K562 (cell line): ENCODE measurements around the gene PCP2. TPM values are rescaled to one million over a fixed set of nuclear protein-coding genes. Genes with fewer than 3 reads are reported as not detected.

Source experiments
- BCL6 ChIP-seq: fragments of 250-450 bp; sonication (Bioruptor Pico); IDR thresholded peaks from 2 replicates; pipeline ENCODE4 v1.4.0; 2020
- DDX20 ChIP-seq: fragments of 450-650 bp; IDR thresholded peaks from 2 replicates; pipeline ENCODE4 v1.6.1; 2016; ENCODE audit warnings: missing genetic modification characterization, low read depth, mild to moderate bottlenecking, missing compliant biosample characterization, moderate library complexity
- GABPA ChIP-seq: fragments of 200-800 bp; sonication (Bioruptor generic); conservative IDR thresholded peaks from 2 replicates; pipeline ENCODE4 v1.6.1; 2016; ENCODE audit warnings: low read depth, missing genetic modification characterization, missing compliant biosample characterization
- HDAC8 ChIP-seq: fragments of 450-650 bp; IDR thresholded peaks from 2 replicates; pipeline ENCODE4 v1.6.1; 2016; ENCODE audit warnings: mild to moderate bottlenecking, missing genetic modification characterization, moderate library complexity, missing compliant biosample characterization
- ILK ChIP-seq: fragments of 450-650 bp; IDR thresholded peaks from 2 replicates; pipeline ENCODE4 v1.6.1; 2016; ENCODE audit warnings: missing genetic modification characterization, low read depth, mild to moderate bottlenecking, missing compliant biosample characterization, moderate library complexity, borderline replicate concordance
- KLF10 ChIP-seq: fragments of 250-450 bp; sonication (Bioruptor Pico); IDR thresholded peaks from 2 replicates; pipeline ENCODE4 v1.6.1; 2021; ENCODE audit warnings: matching md5 sums
- MCM3 ChIP-seq: fragments of 450-650 bp; IDR thresholded peaks from 2 replicates; pipeline ENCODE4 v1.6.1; 2016
- MCM7 ChIP-seq, 2 experiments: fragments of 450-650 bp; IDR thresholded peaks; 2 replicates each; pipeline ENCODE4 v1.6.1; 2016 to 2018
- NR3C1 ChIP-seq: sonication (generic); formaldehyde crosslinking; IDR thresholded peaks from 2 replicates; pipeline ENCODE4 v1.8.1; 2022; ENCODE audit warnings: missing genetic modification reagents
- XRCC4 ChIP-seq: IDR thresholded peaks from one replicate; pipeline ENCODE4 v1.6.1; 2011; ENCODE audit not compliant: insufficient read depth, insufficient read length; ENCODE audit errors: extremely low read depth
- ZBTB1 ChIP-seq: sonication (generic); formaldehyde crosslinking; IDR thresholded peaks from 2 replicates; pipeline ENCODE4 v1.8.1; 2023; ENCODE audit warnings: missing genetic modification reagents, low read depth, mild to moderate bottlenecking, borderline replicate concordance
- ZNF133 ChIP-seq: fragments of 250-450 bp; sonication (Bioruptor Pico); IDR thresholded peaks from 2 replicates; pipeline ENCODE4 v1.4.0; 2020; ENCODE audit warnings: mild to moderate bottlenecking
- ZNF274 ChIP-seq: IDR thresholded peaks from 2 replicates; pipeline ENCODE4 v1.6.1; 2011; ENCODE audit warnings: low read depth, mild to moderate bottlenecking, low read length, moderate library complexity, borderline replicate concordance
- ZNF444 ChIP-seq: fragments of 250-450 bp; sonication (Bioruptor Pico); IDR thresholded peaks from 2 replicates; pipeline ENCODE4 v1.4.0; 2020; ENCODE audit warnings: mild to moderate bottlenecking, moderate library complexity
- polyA plus RNA-seq, 8 experiments: library from polyadenylated mRNA; depleted of rRNA in 4 of 8; stranded (reverse) in 5 of 8; unstranded in 3 of 8; fragments of >200 nt; fragmentation: Nextera tagmentation in 2 of 8; fragmentation: Illumina TruSeq in 1 of 8; extraction: Ambion mirVana in 2 of 8; extraction: Trizol in 1 of 8; gene quantifications; 2 replicates each; pipeline versions ENCODE4 v1.2.1 to v1.2.3, GENCODE V29; 2011 to 2014; ENCODE audit warnings: inconsistent platforms in 1 of 8, missing spikeins in 1 of 8
- total RNA-seq, 7 experiments: library from RNA; depleted of rRNA in 6 of 7; stranded (reverse); fragments of >200 nt in 6 of 7; fragmentation: Illumina TruSeq in 2 of 7; extraction: Trizol in 2 of 7; gene quantifications; 2 replicates each; pipeline versions ENCODE4 v1.2.1 to v1.2.3, GENCODE V29; 2011 to 2021; ENCODE audit warnings: low replicate concordance in 1 of 7
- TF ChIP-seq, protein P1 (sequence below): fragments of 450-650 bp; IDR thresholded peaks from 2 replicates; pipeline ENCODE4 v1.6.1; 2016; ENCODE audit warnings: missing biosample characterization, missing genetic modification characterization
- TF ChIP-seq, protein P2 (sequence below): fragments of 450-650 bp; IDR thresholded peaks from 2 replicates; pipeline ENCODE4 v1.6.1; 2016; ENCODE audit warnings: low read depth, mild to moderate bottlenecking, moderate library complexity
- TF ChIP-seq, protein P3 (sequence below): fragments of 250-450 bp; sonication (Bioruptor Pico); IDR thresholded peaks from 2 replicates; pipeline ENCODE4 v1.8.0; 2021; ENCODE audit warnings: moderate library complexity, mild to moderate bottlenecking, inconsistent platforms
- TF ChIP-seq, protein P4 (sequence below): fragments of 450-650 bp; formaldehyde crosslinking; IDR thresholded peaks from 2 replicates; pipeline ENCODE4 v1.4.0; 2020; ENCODE audit warnings: mild to moderate bottlenecking

PCP2 gene
- total and polyA plus RNA-seq, 9 of the 15 experiments (the other 6 are each of a cell fraction or from before 2014, with no cell fraction given): 0.17 to 1.3 (median 0.49) TPM; not detected in 3

DNA sequence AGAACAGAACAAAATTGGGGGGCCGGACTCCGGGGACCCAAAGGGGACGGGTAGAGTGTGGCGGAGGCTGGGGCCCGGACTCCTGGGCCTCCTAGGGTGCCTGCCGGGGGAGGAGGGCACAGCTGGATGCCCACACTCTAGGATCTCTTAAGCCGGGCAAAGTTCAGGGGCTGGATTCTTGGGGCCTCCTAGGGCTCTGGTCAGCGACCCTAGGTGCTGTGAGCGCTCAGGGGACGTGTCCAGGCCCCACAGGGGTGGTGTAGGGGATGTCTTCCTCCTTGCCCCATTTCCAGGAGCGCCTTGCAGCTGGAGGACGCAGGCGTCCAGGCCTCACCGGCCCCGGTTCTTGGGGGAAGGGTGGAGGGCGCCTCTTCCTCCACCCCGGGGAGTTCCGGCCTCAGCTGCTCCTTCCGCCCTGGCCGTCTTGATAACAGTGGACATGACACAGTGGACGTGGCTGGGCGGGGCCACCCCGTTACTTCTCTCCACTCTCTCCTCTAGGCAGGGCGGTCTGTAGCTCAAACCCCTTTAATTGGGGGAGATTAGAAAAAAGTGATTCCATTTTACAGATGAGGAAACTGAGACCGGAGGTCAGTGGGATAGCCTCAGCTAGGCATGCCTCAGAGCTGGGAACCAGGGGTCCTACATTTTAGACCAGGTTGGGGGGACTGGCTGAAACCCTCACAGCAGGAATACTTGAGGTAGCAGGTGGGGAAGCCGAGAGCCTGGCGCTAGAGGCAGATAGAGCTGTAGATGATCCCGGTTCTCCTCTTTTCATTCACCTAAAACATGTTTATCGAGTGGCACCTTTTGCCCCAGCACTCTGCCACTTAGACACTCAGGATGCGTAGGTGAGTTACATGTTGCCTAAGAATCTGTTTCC, 4.1 kb upstream of the PCP2 start (continued):
- TF ChIP-seq DDX20: no peak
- TF ChIP-seq GABPA (tag): peak; percentile 90
- TF ChIP-seq HDAC8 (tag): no peak
- TF ChIP-seq ZNF133 (CRISPR knock-in tag): no peak
- TF ChIP-seq NR3C1 (CRISPR knock-in tag): no peak
- TF ChIP-seq ZBTB1 (CRISPR knock-in tag): no peak
- no peak for TF ChIP-seq XRCC4
- TF ChIP-seq MCM7 (IDR thresholded peaks at IDR 0.05): no peak
- TF ChIP-seq, protein P1, sequence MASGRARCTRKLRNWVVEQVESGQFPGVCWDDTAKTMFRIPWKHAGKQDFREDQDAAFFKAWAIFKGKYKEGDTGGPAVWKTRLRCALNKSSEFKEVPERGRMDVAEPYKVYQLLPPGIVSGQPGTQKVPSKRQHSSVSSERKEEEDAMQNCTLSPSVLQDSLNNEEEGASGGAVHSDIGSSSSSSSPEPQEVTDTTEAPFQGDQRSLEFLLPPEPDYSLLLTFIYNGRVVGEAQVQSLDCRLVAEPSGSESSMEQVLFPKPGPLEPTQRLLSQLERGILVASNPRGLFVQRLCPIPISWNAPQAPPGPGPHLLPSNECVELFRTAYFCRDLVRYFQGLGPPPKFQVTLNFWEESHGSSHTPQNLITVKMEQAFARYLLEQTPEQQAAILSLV (tag): no peak
- TF ChIP-seq ZNF444 (CRISPR knock-in tag): no peak
- TF ChIP-seq MCM3: no peak
- TF ChIP-seq, protein P2, sequence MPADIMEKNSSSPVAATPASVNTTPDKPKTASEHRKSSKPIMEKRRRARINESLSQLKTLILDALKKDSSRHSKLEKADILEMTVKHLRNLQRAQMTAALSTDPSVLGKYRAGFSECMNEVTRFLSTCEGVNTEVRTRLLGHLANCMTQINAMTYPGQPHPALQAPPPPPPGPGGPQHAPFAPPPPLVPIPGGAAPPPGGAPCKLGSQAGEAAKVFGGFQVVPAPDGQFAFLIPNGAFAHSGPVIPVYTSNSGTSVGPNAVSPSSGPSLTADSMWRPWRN: 0 out of 2 replicates have a peak, but pooled peaks have one; percentile 17
- TF ChIP-seq ILK (tag): no peak
- TF ChIP-seq, protein P3, sequence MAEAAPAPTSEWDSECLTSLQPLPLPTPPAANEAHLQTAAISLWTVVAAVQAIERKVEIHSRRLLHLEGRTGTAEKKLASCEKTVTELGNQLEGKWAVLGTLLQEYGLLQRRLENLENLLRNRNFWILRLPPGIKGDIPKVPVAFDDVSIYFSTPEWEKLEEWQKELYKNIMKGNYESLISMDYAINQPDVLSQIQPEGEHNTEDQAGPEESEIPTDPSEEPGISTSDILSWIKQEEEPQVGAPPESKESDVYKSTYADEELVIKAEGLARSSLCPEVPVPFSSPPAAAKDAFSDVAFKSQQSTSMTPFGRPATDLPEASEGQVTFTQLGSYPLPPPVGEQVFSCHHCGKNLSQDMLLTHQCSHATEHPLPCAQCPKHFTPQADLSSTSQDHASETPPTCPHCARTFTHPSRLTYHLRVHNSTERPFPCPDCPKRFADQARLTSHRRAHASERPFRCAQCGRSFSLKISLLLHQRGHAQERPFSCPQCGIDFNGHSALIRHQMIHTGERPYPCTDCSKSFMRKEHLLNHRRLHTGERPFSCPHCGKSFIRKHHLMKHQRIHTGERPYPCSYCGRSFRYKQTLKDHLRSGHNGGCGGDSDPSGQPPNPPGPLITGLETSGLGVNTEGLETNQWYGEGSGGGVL (CRISPR knock-in tag): no peak
- no peak for TF ChIP-seq BCL6 (CRISPR knock-in tag)
- TF ChIP-seq KLF10 (CRISPR knock-in tag): no peak
- TF ChIP-seq, protein P4, sequence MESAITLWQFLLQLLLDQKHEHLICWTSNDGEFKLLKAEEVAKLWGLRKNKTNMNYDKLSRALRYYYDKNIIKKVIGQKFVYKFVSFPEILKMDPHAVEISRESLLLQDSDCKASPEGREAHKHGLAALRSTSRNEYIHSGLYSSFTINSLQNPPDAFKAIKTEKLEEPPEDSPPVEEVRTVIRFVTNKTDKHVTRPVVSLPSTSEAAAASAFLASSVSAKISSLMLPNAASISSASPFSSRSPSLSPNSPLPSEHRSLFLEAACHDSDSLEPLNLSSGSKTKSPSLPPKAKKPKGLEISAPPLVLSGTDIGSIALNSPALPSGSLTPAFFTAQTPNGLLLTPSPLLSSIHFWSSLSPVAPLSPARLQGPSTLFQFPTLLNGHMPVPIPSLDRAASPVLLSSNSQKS (CRISPR knock-in tag): no peak
- no peak for TF ChIP-seq ZNF274
